HG03039 (cell line): ENCODE measurements around the gene SEC22C.
"Not testable (repeated sequence)": the region's sequence is repeated elsewhere in the genome, so short reads cannot be mapped to it uniquely, and the experiment has no call there.

Source experiments
- ATAC-seq: cut with Tn5 transposase; IDR thresholded peaks from one replicate; pipeline ENCODE4 v1.9.1; 2021; ENCODE audit warnings: mild to moderate bottlenecking, moderate library complexity; ENCODE audit not compliant: unreplicated experiment

SEC22C gene

GRCh38 chr3:42582474-42583070 is 805 bp upstream of the SEC22C start:
- ATAC-seq: no peak

GRCh38 chr3:42581400-42581708 is 413 bp downstream of the SEC22C start:
- ATAC-seq: no peak

DNA sequence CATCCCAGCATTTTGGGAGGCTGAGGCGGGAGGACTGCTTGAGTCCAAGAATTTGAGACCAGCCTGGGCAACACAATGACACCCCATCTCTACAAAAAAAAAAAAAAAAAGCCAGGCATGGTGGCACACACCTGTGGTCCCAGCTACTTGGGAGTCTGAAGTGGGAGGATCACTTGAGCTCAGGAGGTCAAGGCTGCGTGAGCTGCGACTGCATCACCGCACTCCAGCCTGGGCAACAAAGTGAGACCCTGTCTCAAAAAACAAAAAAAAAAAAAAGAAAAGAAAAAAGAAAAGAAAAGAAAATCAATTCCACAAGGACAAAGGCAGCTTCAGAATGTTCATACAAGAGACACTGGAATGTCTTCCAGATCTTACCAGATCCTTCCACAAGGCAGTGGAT is 2.4 kb downstream of the SEC22C start:
- ATAC-seq: not testable (repeated sequence)

DNA sequence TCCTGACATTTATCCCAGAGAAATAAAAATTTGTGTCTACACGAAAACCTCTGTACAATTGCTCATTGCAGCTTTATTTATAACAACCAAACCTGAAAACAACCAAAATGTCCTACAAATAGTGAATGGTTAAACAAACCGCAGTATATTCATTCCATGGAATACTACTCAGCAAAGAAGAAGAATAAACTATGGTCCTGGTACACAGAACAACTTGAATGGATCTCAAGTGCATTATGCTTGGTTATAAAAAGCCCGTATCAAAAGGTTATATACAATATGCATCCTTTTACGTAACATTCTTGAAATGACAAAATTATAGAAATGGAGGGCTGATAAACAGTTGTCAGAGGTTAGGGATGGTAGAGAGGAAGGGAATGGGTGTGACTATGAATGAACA is 3.7 kb downstream of the SEC22C start:
- ATAC-seq: no peak

GRCh38 chr3:42575137-42575741 is 6.5 kb downstream of the SEC22C start:
- ATAC-seq: no peak

DNA sequence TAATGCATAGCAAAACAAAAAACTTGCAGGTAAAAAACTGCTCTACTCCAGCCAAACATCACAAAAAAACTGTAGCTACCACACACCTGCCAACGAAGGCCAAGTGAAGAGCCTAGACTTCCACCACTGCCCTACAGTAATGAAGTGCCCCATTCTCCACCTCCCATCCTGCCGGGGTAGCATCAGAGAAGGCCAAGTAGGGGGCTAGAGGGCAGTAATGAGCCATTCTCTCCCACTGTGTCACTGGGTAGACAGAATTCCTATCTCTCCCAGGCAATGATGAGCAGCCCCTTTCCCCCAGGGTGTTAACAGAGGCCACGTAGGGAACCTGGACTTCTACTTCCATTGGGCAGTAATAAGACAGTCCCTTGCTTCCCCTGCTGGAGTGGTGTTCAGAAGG is 9.5 kb downstream of the SEC22C start:
- ATAC-seq: no peak

DNA sequence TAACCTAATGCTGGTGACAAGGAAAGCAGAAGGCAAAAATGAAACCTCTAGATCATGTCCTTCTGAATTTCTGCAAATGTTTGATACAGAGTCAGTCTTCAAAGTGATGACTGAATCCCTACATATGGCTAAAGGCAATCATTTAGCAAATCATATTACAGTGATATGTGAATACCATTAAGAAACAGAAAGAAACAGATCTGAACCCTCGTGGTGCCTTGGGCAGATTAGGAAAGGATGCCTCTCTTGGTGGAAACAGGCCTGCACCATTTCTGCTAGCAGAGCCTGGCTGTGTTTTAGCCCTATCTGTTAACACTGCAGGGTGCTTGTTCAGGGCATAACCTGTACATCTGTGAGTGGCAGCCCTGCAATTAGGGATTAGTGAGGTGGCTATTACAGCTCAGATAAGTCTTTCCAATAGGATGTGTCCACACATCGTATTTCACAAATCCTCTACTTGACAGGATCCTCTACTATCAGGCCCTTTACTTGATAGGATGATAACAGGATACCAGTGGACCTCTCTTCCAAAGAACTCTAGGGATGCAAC is 12.1 kb downstream of the SEC22C start:
- ATAC-seq: no peak

GRCh38 chr3:42562047-42562907 is 19.5 kb downstream of the SEC22C start:
- ATAC-seq: no peak

DNA sequence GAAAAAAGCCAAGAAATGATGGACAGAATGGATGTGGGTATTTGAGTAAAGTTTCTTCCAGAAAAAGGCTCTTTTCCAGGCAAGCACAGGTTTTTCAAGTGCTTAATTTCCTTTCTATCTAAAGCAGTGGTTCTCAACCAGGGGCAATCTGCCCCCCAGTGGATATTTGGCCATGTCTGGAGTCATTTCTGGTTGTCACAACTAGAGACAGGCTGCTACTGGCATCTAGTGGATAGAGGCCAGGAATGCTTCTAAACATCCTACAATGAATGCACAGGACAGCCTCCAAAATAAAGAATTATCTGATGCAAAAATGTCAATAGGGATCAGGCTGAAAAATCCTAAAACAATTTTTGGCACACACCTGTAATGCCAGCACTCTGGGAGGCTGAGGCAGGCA is 23.9 kb downstream of the SEC22C start:
- no peak for ATAC-seq

- ATAC-seq: not testable (repeated sequence)
Measured at GRCh38 chr3:42556817-42557216, 24.9 kb downstream of the SEC22C start.

- ATAC-seq: no peak
Measured at GRCh38 chr3:42556089-42556632, 25.6 kb downstream of the SEC22C start.

- ATAC-seq: no peak
Measured at GRCh38 chr3:42552830-42553229, 28.9 kb downstream of the SEC22C start.

GRCh38 chr3:42550250-42550649 is 31.5 kb downstream of the SEC22C start:
- no peak for ATAC-seq

GRCh38 chr3:42549131-42549530 is 32.6 kb downstream of the SEC22C start:
- no peak for ATAC-seq

- ATAC-seq: no peak
Measured at GRCh38 chr3:42547401-42547945, 34.3 kb downstream of the SEC22C start.

DNA sequence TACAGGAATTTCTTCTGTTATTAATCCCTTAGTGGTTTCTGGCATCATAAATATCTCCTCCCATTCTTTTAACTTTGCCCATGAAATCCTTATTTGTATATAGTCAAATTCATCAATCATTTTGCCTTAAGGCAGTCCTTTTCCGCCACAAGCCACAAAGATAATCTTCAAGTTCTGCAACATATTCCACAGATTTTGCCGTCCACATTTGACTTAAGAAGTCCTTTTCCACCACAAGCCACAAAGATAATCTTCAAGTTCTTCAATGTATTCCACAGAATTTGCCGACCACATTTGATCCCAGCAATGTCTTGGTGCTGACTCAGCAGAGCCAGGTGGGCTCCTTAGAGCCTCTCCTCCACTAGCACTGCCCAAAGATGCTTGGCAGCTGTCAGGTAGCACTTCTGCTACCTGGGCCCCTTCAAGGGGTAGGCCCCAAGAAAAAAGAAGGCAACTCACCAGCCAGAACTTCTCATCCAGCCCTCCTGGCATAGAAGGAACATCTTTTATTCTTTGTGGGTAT is 35.0 kb downstream of the SEC22C start:
- ATAC-seq: no peak

GRCh38 chr3:42545284-42545900 is 36.4 kb downstream of the SEC22C start:
- ATAC-seq: no peak

DNA sequence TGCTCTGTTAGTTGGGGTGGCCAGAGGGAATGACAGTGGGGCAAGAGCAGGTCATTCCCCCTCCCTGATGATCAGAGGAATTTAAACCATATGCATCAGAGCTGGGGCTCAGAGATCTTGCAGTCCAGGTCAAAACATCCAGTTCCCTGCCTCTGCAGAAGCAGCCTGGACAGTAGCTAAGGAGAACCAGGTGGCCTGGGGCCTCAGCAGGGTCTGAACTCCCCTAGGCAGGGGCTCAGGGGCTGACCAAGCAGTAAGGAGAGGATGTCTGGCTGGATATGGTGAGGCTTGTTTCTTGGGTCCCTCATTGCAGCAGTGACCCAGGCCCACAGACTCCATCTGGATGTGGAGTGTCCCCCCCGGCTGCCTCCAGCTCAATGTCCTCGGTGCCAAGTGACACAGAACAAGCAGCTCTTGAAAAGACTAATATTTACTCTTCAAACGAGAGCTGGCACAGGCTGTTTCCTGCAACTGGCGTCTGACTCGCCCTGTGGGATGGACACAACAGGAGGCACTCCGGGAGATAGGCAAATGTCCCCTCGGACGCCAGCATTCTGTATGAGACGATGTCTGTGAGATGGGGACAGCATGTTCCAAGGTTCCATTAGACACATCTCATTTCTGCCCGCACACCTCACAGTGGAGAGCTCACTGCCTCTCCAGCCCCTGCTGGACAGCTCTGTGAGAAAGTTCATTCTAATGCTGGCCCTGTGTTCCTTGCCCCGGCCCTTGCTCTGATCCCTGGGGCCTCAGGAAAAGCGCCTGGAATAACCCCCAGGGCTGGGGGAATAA is 37.1 kb downstream of the SEC22C start:
- ATAC-seq: no peak

DNA sequence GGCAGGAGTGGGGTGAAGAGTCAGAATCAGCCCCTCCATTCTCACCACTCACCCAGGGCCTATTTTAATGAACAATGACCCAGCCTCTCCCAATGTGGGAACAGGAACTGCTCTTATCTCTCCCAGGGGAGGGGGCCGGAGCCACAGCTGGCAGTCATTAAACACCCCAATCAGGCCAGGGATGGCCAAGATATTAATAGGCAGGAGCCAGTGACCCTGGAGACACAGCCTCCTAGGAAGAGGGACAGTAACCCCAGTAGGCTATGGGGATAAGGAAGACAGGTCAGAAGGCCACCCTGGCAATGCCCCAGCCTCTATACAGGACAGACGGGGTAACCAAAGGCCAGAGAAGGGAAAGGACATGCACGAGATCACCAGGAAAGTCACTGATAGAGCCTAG is 40.7 kb downstream of the SEC22C start:
- ATAC-seq: no peak
